Measurements from ENCODE around the gene ATP11A. TPM values are rescaled to one million over a fixed set of nuclear protein-coding genes. Genes with fewer than 3 reads are reported as not detected.
"Not testable (repeated sequence)": the region's sequence is repeated elsewhere in the genome, so short reads cannot be mapped to it uniquely, and the experiment has no call there.

Gene ATP11A
- total RNA-seq, 1 experiment from 2014 or later: 232 TPM

DNA sequence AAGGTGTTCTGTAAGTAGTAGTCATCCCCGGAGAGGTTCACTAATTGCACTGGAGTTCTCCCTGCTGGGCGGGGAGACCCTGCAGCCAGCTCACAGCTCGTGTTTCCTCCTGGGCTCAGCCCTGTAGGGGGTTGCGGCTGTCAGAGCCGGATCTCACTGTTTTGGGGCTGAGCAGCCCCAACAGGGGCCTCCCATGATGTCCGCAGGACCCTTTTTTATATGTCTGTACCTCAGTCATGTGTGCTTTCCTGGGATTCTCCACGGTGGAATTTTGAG, 148.9 kb downstream of the ATP11A start:
- CTCF ChIA-PET: no interaction called here
- H3K9me3 ChIP-seq: no peaks in the 10 kb centered on the region
- Mint-ChIP-seq H3K36me3 (ENCODE audit: insufficient read depth, unreplicated experiment) (peaks cover 81% of the 10 kb centered on the region), H3K27ac (ENCODE audit: unreplicated experiment) (no peak overlapping the region), H3K4me1 (ENCODE audit: low read depth, unreplicated experiment) (no peaks in the 10 kb centered on the region), H3K4me3 (ENCODE audit: unreplicated experiment) (no peak overlapping the region), H3K27me3 (ENCODE audit: insufficient read depth, unreplicated experiment) (no peaks in the 10 kb centered on the region), H3K9me3 (ENCODE audit: unreplicated experiment) (no peaks in the 10 kb centered on the region)
- DNase-seq: no peak
- no TSS peak for BruUV-seq (replicated peaks)
- H3K36me3 ChIP-seq (ENCODE audit: control insufficient read depth, insufficient read depth, low read length): peaks cover 3% of the 10 kb centered on the region
- H3K4me3 ChIP-seq (ENCODE audit: low read depth, low read length): no peak overlapping the region
- intact Hi-C loops (cut with micrococcal nuclease; ENCODE audit: unreplicated experiment): no loop called here
- POLR2A ChIA-PET: no interaction called here
- no peaks in the 10 kb centered on the region for H3K27me3 ChIP-seq (replicated peaks; ENCODE audit: control insufficient read depth, insufficient read depth, low read length)
- H3K4me1 ChIP-seq: no peaks in the 10 kb centered on the region
- TF ChIP-seq, protein P1, sequence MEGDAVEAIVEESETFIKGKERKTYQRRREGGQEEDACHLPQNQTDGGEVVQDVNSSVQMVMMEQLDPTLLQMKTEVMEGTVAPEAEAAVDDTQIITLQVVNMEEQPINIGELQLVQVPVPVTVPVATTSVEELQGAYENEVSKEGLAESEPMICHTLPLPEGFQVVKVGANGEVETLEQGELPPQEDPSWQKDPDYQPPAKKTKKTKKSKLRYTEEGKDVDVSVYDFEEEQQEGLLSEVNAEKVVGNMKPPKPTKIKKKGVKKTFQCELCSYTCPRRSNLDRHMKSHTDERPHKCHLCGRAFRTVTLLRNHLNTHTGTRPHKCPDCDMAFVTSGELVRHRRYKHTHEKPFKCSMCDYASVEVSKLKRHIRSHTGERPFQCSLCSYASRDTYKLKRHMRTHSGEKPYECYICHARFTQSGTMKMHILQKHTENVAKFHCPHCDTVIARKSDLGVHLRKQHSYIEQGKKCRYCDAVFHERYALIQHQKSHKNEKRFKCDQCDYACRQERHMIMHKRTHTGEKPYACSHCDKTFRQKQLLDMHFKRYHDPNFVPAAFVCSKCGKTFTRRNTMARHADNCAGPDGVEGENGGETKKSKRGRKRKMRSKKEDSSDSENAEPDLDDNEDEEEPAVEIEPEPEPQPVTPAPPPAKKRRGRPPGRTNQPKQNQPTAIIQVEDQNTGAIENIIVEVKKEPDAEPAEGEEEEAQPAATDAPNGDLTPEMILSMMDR (IDR thresholded peaks at IDR 0.05; ENCODE audit: insufficient read depth in 1 of 2, low read depth in 1 of 2, low read length in 1 of 2, severe bottlenecking in 1 of 2, unreplicated experiment in 1 of 2): no peak

DNA sequence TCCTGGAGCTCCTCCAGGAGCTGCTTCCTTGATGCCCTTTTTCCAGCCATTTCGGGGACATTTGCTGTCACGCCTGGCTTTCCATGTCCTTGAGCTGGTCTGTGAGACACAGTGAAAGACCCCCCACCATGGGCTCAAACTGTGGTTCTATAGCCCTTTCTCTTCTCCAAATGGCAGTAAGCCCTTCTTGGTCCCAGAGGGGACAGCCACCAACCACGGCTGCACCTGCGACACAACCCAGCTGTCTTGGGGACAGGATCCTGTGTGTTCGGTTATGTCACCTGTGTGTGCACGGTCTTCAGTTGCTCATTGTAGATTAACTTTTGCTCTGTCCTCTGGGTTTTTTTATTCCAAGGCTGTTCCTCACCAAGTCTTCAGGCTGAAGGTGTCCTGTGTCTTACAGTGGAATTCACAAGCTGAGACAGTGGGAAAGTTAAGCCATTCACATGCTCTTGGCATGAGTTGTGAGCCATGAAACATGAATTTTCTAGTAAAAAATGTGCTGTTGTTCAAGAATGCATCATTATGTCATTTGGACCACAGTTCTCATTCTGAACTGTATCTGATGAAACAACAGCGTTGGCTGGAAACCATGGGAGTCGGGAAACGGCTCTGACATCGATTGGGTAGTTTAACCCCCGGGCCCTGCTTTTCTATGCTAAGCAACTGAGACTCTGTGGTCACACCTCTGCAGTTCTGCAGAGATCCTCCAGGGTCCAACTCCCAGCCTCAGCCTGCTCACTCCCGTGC, 149.7 kb downstream of the ATP11A start:
- TF ChIP-seq, protein P1 (IDR thresholded peaks at IDR 0.05; ENCODE audit: insufficient read depth in 1 of 2, low read depth in 1 of 2, low read length in 1 of 2, severe bottlenecking in 1 of 2, unreplicated experiment in 1 of 2): no peak

DNA sequence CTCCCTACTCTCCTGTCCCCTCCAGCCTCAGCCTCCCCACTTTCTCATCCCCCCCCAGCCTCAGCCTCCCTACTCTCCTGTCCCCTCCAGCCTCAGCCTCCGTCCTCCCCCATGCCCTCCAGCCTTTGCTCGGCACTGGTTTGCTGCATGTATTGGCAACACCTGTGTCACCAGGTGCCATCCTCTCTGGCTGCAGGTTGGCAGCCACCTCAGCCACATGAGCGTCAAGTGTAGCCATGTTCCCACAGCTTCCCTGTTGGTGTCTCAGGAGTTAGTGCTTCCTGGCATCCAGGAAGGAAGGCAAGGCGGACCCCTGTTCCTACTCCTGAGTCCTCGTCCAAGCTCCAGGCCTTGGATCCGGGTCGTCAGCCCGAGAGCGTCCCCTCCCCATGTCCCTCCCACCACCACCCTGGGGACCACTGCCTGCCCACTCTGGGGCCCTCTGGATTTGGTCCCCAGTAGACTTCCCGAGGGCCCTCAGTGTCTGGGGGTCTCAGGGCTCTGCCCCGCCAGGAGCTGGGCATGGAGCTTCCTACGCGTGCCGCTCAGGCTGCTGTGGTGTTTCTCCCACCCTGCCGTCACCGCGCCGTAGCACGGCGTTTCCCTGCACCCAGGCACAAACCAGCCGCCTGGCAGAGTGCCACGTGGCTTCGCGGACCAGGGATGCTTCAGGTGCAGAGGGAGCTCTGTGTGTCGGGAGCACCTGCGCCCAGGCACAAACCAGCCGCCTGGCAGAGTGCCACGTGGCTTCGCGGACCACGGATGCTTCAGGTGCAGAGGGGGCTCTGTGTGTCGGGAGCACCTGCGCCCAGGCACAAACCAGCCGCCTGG, 150.8 kb downstream of the ATP11A start:
- H3K4me3 ChIP-seq (ENCODE audit: low read depth, low read length): no peak overlapping the region
- no peak for DNase-seq
- intact Hi-C loops (cut with micrococcal nuclease; ENCODE audit: unreplicated experiment): no loop called here
- TF ChIP-seq, protein P1 (IDR thresholded peaks at IDR 0.05; ENCODE audit: insufficient read depth in 1 of 2, low read depth in 1 of 2, low read length in 1 of 2, severe bottlenecking in 1 of 2, unreplicated experiment in 1 of 2): no peak
- CTCF ChIA-PET: no interaction called here
- POLR2A ChIA-PET: no interaction called here
- Mint-ChIP-seq H3K27me3 (ENCODE audit: insufficient read depth, unreplicated experiment) (no peaks in the 10 kb centered on the region), H3K4me3 (ENCODE audit: unreplicated experiment) (no peak overlapping the region), H3K36me3 (ENCODE audit: insufficient read depth, unreplicated experiment) (peaks cover 72% of the 10 kb centered on the region), H3K9me3 (ENCODE audit: unreplicated experiment) (no peaks in the 10 kb centered on the region), H3K4me1 (ENCODE audit: low read depth, unreplicated experiment) (no peaks in the 10 kb centered on the region), H3K27ac (ENCODE audit: unreplicated experiment) (no peak overlapping the region)
- no TSS peak for BruUV-seq (replicated peaks)
- H3K4me1 ChIP-seq: no peaks in the 10 kb centered on the region
- H3K36me3 ChIP-seq (ENCODE audit: control insufficient read depth, insufficient read depth, low read length): peaks cover 4% of the 10 kb centered on the region
- no peaks in the 10 kb centered on the region for H3K9me3 ChIP-seq
- no peaks in the 10 kb centered on the region for H3K27me3 ChIP-seq (replicated peaks; ENCODE audit: control insufficient read depth, insufficient read depth, low read length)

More for the DNA sequence above, 149.7 kb downstream of the ATP11A start:
- Histone ChIP-seq H3K4me1 (no peaks in the 10 kb centered on the region), H3K36me3 (ENCODE audit: control insufficient read depth, insufficient read depth, low read length) (peaks cover 3% of the 10 kb centered on the region), H3K27me3 (replicated peaks; ENCODE audit: control insufficient read depth, insufficient read depth, low read length) (no peaks in the 10 kb centered on the region), H3K4me3 (ENCODE audit: low read depth, low read length) (no peak overlapping the region), H3K9me3 (no peaks in the 10 kb centered on the region)
- no TSS peak for BruUV-seq (replicated peaks)
- intact Hi-C loops (cut with micrococcal nuclease; ENCODE audit: unreplicated experiment): no loop called here
- H3K4me3 Mint-ChIP-seq (ENCODE audit: unreplicated experiment): no peak overlapping the region
- no peaks in the 10 kb centered on the region for H3K27me3 Mint-ChIP-seq (ENCODE audit: insufficient read depth, unreplicated experiment)
- H3K4me1 Mint-ChIP-seq (ENCODE audit: low read depth, unreplicated experiment): no peaks in the 10 kb centered on the region
- no peak overlapping the region for H3K27ac Mint-ChIP-seq (ENCODE audit: unreplicated experiment)
- H3K36me3 Mint-ChIP-seq (ENCODE audit: insufficient read depth, unreplicated experiment): peaks cover 81% of the 10 kb centered on the region
- no peak for DNase-seq
- ChIA-PET CTCF (no interaction called here), POLR2A (no interaction called here)
- no peaks in the 10 kb centered on the region for H3K9me3 Mint-ChIP-seq (ENCODE audit: unreplicated experiment)

DNA sequence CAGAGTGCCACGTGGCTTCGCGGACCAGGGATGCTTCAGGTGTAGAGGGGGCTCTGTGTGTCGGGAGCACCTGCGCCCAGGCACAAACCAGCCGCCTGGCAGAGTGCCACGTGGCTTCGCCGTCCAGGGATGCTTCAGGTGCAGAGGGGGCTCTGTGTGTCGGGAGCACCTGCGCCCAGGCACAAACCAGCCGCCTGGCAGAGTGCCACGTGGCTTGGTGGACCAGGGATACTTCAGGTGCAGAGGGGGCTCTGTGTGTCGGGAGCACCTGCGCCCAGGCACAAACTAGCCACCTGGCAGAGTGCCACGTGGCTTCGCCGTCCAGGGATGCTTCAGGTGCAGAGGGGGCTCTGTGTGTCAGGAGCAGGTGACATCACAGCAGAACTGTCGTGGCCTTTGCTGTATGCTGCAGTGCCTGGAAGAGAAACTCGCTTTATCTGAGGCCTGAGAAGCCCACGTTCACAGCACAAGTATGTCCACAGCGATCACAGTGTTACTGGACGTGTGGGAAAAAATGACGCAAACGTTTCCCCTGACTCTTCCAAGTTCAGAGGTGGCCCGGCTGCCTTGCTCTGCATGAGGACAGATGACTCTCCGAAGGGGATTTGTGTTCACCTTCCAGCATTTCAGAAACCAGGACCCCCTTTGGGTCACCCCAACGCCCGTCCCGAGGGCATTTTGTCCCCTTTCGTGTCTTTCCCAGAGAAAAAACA, 151.6 kb downstream of the ATP11A start:
- BruUV-seq (replicated peaks); H3K27me3 ChIP-seq (replicated peaks; ENCODE audit: control insufficient read depth, insufficient read depth, low read length); H3K9me3 Mint-ChIP-seq (ENCODE audit: unreplicated experiment); H3K27ac Mint-ChIP-seq (ENCODE audit: unreplicated experiment); intact Hi-C loops (cut with micrococcal nuclease; ENCODE audit: unreplicated experiment); H3K27me3 Mint-ChIP-seq (ENCODE audit: insufficient read depth, unreplicated experiment); CTCF ChIA-PET; H3K4me1 Mint-ChIP-seq (ENCODE audit: low read depth, unreplicated experiment); H3K36me3 ChIP-seq (ENCODE audit: control insufficient read depth, insufficient read depth, low read length); POLR2A ChIA-PET; H3K9me3 ChIP-seq; DNase-seq; H3K4me1 ChIP-seq; H3K4me3 Mint-ChIP-seq (ENCODE audit: unreplicated experiment); H3K4me3 ChIP-seq (ENCODE audit: low read depth, low read length): not testable (repeated sequence)
- peaks cover 75% of the 10 kb centered on the region for H3K36me3 Mint-ChIP-seq (ENCODE audit: insufficient read depth, unreplicated experiment)

Data from Caco-2 (cell line).